Gastrocnemius medialis (tissue), 4 donors: ENCODE data around the gene CCDC158.

Experiments used
- CTCF ChIP-seq, 5 experiments: fragments of 450-650 bp in 3 of 5; fragments of 200-600 bp in 2 of 5; sonication (generic) in 2 of 5; IDR thresholded peaks in 4 of 5; conservative IDR thresholded peaks in 1 of 5; 1 replicate in 4 of 5; 2 replicates in 1 of 5; pipeline ENCODE4 v1.5.1; 2016 to 2019; ENCODE audit warnings: antibody characterized with exemption in 5 of 5, mild to moderate bottlenecking in 3 of 5, moderate library complexity in 3 of 5
- POLR2A ChIP-seq, 2 donors: fragments of 450-650 bp; IDR thresholded peaks; one replicate each; pipeline ENCODE4 v1.6.1; 2017; ENCODE audit warnings: antibody characterized with exemption in 2 of 2, mild to moderate bottlenecking in 2 of 2, moderate library complexity in 2 of 2

- TF ChIP-seq CTCF (IDR thresholded peaks at IDR 0.05 in 4 of 5, conservative IDR thresholded peaks at IDR 0.05 in 1 of 5) (no peak), POLR2A (IDR thresholded peaks at IDR 0.05) (no peak)
Observed at GRCh38 chr4:76443376-76443775, 22.4 kb upstream of the CCDC158 start.
